GM19397 (cell line): ENCODE results near the gene XCL2.
"Not testable (repeated sequence)": the region's sequence is repeated elsewhere in the genome, so short reads cannot be mapped to it uniquely, and the experiment has no call there.

Source experiments
- ATAC-seq: cut with Tn5 transposase; IDR thresholded peaks from one replicate; pipeline ENCODE4 v1.9.1; 2021; ENCODE audit warnings: mild to moderate bottlenecking, moderate library complexity; ENCODE audit not compliant: unreplicated experiment

The XCL2 gene

DNA sequence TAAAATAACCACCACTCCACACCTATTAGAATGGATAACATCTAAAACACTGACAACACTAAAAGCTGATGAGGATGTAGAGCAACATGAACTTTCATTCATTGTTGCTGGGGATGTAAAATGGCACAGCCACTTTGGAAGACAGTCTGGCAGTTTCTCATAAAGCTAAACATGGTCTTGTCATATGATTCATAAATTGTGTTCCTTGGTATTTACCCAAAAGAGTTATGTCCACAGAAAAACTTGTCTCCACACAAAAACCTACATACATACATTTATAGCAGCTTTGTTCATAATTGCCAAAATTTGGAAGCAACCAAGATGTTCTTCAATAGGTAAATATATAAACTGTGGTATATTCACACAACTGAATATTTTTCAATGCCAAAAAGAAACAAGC is 16.6 kb upstream of the XCL2 start:
- no peak for ATAC-seq

- no peak for ATAC-seq
Measured at GRCh38 chr1:168556647-168557046, 12.8 kb upstream of the XCL2 start.

- no peak for ATAC-seq
Measured at GRCh38 chr1:168555508-168556046, 11.8 kb upstream of the XCL2 start.

DNA sequence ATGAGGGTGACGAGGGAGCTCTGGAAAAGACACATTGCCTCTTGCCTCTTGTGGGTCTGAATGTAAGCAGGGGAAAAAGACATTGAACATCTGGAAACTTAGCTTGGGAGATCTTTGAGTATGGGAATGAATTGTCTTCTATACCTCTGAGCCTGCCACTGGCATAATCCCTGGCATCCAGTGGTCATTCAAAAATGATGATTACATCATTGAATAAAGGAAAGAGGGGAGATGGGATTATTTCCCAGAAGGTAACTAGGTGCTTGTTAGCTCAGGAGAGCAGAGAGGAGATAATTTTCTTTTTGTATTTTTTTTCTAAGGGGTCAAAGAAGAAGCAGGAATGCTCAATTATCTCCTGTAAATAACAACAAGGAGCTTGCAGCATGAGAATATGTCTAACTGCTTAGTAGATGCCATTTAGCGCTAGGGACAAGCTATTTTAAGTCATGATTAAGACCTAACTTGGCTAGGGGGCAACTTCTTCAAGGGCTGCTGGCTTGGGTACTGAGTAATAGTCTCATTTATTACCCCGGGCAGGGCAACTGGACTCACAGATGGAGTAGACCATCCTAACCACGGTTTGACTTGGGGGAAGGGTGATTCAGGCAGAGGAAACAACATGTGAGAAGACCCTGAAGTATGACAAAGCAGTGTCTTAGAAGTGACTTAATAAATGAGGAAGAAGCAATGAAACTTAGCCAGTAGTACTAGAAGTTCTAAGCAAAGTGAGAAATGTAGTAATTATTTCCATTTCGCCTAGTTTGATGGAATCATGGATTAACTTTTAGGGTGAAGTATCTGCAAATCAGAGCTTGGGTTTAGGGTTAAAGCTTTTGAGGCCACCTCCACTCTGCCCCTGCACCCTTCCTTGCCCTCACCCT is 11.0 kb upstream of the XCL2 start:
- no peak for ATAC-seq

- no peak for ATAC-seq
Measured at GRCh38 chr1:168553680-168554553, 10.1 kb upstream of the XCL2 start.

DNA sequence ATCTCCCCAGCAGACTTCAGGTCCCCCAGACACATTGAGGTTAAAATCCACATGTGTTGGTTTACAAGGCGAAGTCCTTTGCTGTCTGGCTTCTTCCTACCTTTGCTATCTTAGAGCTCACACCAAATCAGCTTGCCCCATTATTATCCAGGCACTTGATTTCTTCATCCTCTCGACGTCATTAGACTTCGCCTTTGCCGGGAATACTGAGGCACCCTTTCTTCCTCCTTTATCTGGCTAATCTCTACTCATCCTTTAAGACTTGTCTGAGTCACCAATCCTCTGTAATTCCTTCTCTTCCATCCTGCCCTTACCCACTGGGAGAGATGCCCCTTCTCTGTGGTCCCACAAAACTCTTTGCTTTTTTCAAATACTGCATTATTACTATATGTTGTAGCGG is 9.2 kb upstream of the XCL2 start:
- ATAC-seq: no peak

DNA sequence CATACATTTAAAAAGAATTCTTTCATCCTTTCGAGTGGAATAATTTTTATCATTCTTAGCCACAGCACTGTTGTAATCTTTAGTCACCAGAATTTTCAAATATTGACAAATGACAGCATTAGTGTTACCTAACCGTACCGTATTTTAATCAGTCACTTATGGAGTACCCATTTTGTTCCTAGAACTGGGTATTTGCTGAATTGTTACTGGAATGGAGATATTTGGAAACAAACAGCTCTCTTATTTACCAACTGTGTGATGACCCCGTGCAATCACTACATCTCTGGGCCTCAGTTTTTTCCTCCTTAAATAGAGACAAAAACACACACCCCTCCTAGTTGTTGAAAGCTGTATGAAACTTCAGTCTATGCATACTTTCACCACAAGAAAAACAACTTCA is 7.9 kb upstream of the XCL2 start:
- no peak for ATAC-seq

- ATAC-seq: no peak
Measured at GRCh38 chr1:168550971-168551370, 7.2 kb upstream of the XCL2 start.

- ATAC-seq: not testable (repeated sequence)
Measured at GRCh38 chr1:168546553-168546895, 2.7 kb upstream of the XCL2 start.

DNA sequence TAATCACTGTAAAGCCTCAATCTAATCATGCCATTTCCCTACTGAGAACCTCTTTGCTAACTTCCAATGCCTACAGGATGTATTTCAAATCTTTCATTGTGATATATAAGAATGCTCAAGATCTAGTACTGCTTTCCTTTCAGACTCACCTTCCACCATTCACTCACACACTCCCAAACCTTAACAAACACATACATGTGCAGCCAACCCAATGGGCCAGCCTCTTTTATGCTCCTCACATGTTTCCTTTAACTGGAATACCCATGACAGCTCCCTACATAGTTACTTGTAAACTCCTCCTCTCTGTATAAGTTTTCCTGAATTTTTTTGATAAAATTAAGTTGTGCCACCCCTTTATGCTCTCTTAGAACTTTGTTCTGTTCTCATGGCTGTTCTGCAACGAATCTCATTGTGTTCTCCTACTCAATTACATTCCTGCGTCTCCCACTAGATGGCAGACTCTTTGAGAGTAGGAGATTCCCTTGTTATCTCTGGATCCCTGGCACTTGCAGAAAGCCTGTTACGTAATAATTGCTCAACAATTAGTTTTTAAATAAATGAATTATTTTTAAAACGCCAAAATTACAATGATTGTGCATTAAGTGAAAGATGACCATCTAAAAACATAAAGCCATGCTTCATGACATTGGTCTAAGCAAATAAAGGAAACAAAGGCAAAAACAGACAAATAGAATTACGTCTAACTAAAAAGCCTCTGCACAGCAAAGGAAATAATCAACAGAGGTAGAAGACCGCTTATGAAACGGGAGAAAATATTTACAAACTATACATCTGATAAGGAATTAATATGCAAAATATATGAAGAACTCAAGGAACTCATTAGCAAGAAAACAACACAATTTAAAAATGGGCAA is 2.1 kb upstream of the XCL2 start:
- not testable (repeated sequence) for ATAC-seq

- not testable (repeated sequence) for ATAC-seq
Measured at GRCh38 chr1:168542978-168543377, 819 bp downstream of the XCL2 start.

DNA sequence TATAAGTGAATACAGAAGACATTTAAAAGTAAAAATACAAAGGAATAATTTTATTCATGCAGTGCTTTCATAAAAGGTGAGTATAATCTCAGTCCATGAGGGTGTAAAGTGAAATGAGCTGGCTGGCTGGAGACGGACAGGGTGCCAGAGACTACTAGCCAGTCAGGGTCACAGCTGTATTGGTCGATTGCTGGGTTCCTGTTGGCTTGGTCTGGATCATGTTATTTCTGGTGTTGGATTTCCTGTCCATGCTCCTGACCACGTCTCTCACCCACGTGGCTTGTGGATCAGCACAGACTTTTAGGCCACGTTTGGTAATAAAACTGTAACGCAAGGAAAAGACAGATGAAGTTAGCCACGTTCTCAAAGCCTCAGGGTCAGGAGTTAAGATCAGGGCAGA is 3.0 kb downstream of the XCL2 start:
- not testable (repeated sequence) for ATAC-seq

GRCh38 chr1:168535536-168535935 is 8.3 kb downstream of the XCL2 start:
- ATAC-seq: peak; percentile 72

DNA sequence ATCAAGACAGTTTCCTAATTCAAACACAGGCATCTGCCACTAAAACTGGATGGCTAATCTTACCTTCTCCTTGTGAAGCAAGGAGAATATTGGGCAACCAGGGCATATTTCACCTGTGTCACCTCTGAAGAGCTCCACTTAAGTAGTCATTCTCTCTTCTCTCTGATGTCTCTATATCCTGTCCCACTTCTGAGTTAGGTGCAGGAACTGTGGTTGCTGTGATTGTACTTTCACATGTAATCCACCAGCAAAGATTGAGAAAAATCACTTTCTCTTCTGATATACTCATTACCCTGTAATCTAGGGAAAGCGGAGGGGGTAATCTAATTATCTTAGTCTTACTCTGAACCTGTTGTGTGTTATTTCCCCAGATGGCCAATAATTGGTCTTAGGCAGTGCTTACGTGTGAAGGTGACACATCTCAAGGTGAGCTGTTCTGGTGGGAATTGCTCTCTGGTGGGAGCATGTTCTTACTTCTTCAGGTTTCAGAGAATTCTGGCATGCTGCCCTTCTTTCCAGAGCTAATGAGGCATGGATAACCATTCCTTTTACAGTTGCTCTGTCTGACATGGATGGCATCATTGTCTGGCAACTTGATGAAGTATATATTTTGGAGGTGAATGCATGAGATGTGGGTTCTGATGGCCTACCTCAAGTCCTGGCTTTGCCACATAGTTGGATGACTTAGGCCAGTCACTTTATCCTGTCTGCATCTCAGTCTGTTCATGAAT is 12.0 kb downstream of the XCL2 start:
- ATAC-seq: no peak

GRCh38 chr1:168529518-168529917 is 14.3 kb downstream of the XCL2 start:
- no peak for ATAC-seq

- no peak for ATAC-seq
Measured at GRCh38 chr1:168521401-168522000, 22.3 kb downstream of the XCL2 start.

- ATAC-seq: no peak
Measured at GRCh38 chr1:168520832-168521231, 23.0 kb downstream of the XCL2 start.

DNA sequence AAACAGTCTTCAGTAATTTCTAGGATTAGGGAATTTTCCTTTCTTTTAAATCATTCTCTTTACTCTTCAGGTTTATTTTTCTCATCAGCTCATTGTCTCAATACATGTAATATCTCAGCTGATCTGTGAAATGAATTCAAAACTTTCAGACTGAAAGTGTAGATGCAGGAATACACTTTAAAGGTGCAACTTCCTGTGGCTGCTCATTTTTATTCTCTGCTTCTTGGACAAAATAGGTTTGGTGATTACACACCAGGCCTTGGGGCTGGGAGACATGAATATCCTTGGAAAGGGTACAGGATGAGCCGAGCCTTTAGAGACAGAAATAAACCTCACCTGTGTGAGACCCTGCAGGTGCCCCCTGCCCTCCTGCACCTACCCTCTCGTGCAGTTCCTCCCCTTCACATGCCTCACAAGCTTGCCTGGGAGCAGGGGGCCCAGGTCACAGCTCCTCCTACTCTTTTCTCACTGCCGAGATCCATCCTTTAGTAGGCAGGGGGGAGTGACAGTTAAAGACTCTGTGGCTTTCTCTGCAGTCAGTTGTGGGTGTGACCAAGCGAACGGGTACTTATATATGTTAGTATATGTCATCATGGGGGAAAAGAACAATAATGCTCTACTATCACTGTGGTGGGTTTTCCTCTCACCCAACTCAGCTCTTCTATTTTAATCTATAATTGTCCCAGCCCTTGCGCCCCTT is 23.6 kb downstream of the XCL2 start:
- ATAC-seq: no peak

DNA sequence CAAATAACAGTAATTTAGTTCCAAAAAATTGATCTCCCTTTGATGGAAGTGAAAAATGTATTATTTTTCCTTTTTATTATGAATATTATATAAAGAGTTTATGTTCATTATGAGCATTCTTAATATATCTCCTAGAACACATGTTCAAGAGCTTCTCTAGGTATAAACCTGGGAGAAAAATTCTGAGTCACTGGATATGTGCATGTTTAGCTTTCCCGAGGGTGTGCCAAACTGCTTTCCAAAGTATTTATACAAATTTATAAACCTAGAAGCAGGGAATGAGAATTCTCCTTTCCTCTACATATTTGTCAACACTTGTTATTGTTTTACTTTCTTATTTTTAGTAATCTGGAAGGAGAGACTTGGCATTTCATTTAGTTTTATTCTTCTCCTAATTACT is 25.0 kb downstream of the XCL2 start:
- ATAC-seq: no peak
